ENCODE measurements around the gene SSR3.

The SSR3 gene

DNA sequence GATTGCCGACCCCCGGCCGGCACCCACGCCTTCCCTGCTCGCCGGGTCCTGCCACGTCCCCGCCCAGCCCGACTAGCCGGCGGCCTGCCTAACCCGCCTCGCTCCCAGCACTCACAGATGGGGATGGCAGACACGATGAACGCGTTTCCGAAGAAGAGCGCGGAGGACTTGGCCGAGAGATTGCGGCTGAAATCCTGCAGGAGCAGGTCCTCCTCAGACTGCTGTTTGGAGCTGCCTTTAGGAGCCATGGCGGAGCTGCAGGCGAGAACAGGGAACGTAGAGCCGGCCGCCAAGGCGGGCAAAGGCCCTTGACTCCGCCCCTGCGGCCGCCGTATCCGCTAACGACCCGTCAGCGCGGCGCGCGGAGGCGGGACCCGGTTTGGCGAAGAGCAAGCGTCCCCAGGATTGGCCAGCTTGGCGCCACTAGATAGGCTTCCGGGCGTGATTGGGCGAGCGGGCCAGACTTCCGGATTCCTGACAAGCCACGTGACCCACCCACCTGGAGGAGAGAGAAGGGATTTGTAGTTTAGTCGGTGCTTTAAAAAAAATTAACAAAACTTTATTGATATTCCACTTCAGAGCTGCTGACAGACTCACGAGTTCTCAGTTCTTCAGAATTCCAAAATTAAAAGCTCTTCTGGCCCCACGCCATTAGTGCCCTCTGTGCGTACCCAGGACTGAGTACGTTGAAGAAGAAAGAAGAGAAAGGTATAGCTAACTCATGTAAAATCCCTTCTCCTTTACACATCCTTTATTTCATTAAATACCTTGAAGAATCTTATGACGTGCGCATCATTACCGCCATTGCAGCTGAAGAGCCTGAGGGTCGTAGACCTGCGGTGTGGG lies at the start of gene SSR3:
Gene SSR3 (minus strand): TSS at position 276 of the 846 bp plus-strand sequence. CDS start 28 bp downstream, at position 248.
- ATAC-seq, result peak; percentile 97
- TF ChIP-seq ISL1 (CRISPR knock-in tag; IDR thresholded peaks at IDR 0.05) (peak; percentile 44), ZNF70 (CRISPR knock-in tag; IDR thresholded peaks at IDR 0.05) (no peak), BACH2 (CRISPR knock-in tag; IDR thresholded peaks at IDR 0.05; ENCODE audit: borderline replicate concordance) (no peak), POU6F1 (CRISPR knock-in tag; IDR thresholded peaks at IDR 0.05; ENCODE audit: borderline replicate concordance, low read depth) (no peak), ZFP30 (CRISPR knock-in tag; IDR thresholded peaks at IDR 0.05) (no peak)

DNA sequence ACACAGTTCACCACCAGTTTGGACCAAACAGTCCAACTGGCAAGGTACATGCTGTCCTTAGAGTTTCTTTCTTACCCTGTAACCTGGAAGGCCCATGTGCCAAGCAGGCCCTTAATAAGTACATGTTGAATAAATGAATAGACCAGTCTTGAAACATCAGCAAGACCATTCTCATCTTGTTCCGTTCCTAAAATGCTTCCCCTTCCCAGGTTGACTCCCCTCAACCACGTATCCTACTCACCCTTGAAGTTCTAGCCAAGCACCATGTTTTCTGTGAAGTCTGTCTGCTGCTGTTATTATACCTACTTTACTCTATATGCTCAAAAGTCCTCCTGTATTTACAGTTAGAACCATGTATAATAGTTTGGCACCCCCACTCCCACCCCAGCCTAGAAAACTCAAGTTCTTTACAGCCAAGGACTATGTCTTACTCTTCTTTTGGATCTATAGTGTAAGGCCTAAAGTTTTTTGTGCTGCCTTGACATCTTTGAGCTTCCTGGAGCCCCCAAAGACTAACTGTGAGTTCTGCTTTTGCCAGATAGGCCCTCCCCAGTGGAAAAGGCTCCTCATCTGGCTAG lies 49.2 kb upstream of the SSR3 start:
- ATAC-seq, result no peak
- TF ChIP-seq POU6F1 (CRISPR knock-in tag; IDR thresholded peaks at IDR 0.05; ENCODE audit: borderline replicate concordance, low read depth), result no peak
- TF ChIP-seq ISL1 (CRISPR knock-in tag; IDR thresholded peaks at IDR 0.05), result no peak
- no peak for TF ChIP-seq ZFP3 (CRISPR knock-in tag; IDR thresholded peaks at IDR 0.05)
- TF ChIP-seq TOX (CRISPR knock-in tag; IDR thresholded peaks at IDR 0.05; ENCODE audit: borderline replicate concordance), result no peak
- TF ChIP-seq, protein P1, sequence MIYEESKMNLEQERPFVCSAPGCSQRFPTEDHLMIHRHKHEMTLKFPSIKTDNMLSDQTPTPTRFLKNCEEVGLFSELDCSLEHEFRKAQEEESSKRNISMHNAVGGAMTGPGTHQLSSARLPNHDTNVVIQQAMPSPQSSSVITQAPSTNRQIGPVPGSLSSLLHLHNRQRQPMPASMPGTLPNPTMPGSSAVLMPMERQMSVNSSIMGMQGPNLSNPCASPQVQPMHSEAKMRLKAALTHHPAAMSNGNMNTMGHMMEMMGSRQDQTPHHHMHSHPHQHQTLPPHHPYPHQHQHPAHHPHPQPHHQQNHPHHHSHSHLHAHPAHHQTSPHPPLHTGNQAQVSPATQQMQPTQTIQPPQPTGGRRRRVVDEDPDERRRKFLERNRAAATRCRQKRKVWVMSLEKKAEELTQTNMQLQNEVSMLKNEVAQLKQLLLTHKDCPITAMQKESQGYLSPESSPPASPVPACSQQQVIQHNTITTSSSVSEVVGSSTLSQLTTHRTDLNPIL (CRISPR knock-in tag; IDR thresholded peaks at IDR 0.05; ENCODE audit: low read depth), result no peak
- TF ChIP-seq RARB (CRISPR knock-in tag; IDR thresholded peaks at IDR 0.05), result no peak
- TF ChIP-seq CSDC2 (CRISPR knock-in tag; IDR thresholded peaks at IDR 0.05), result no peak

DNA sequence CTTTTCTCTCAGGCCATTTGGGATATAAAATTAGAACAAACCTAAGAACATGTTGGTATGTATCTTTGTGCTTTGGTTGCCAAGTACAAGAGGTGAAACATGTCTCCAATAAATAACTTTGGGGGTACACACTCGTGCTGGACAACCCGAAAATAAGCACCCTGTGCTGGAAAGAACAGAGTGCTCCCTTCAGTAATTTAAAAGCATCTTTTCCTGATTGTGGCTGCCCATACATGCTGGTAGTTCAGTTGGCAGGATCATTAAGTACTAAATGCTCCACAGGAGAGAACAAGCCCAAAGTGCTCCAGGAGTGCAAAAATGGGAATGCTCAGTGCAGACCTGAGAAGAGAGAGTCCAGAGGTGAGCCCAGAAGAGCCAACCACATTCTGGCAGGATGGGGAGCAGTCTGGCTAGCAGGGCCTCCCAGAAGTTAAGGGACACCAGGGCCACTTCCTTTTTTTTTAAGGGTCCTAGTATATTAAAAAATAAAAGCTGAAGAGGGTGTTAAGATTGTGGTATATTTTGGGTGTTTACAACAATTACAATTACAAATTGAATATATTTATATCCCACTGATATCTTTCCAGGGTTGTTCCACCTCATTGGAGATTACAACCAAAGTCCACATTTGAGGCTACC lies 48.6 kb upstream of the SSR3 start:
- ATAC-seq, result no peak
- TF ChIP-seq ZC3H10 (CRISPR knock-in tag; IDR thresholded peaks at IDR 0.05) (no peak), ISL1 (CRISPR knock-in tag; IDR thresholded peaks at IDR 0.05) (no peak), CSDC2 (CRISPR knock-in tag; IDR thresholded peaks at IDR 0.05) (no peak), OSR1 (CRISPR knock-in tag; IDR thresholded peaks at IDR 0.05) (no peak), ZNF565 (CRISPR knock-in tag; conservative IDR thresholded peaks at IDR 0.05; ENCODE audit: low read depth) (no peak), ZNF70 (CRISPR knock-in tag; IDR thresholded peaks at IDR 0.05) (no peak), ESRRG (CRISPR knock-in tag; IDR thresholded peaks at IDR 0.05) (no peak), ZFP30 (CRISPR knock-in tag; IDR thresholded peaks at IDR 0.05) (no peak), ZNF8 (CRISPR knock-in tag; IDR thresholded peaks at IDR 0.05) (no peak)
- TF ChIP-seq, protein P2, sequence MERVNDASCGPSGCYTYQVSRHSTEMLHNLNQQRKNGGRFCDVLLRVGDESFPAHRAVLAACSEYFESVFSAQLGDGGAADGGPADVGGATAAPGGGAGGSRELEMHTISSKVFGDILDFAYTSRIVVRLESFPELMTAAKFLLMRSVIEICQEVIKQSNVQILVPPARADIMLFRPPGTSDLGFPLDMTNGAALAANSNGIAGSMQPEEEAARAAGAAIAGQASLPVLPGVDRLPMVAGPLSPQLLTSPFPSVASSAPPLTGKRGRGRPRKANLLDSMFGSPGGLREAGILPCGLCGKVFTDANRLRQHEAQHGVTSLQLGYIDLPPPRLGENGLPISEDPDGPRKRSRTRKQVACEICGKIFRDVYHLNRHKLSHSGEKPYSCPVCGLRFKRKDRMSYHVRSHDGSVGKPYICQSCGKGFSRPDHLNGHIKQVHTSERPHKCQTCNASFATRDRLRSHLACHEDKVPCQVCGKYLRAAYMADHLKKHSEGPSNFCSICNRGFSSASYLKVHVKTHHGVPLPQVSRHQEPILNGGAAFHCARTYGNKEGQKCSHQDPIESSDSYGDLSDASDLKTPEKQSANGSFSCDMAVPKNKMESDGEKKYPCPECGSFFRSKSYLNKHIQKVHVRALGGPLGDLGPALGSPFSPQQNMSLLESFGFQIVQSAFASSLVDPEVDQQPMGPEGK (CRISPR knock-in tag; IDR thresholded peaks at IDR 0.05; ENCODE audit: borderline replicate concordance), result no peak

DNA sequence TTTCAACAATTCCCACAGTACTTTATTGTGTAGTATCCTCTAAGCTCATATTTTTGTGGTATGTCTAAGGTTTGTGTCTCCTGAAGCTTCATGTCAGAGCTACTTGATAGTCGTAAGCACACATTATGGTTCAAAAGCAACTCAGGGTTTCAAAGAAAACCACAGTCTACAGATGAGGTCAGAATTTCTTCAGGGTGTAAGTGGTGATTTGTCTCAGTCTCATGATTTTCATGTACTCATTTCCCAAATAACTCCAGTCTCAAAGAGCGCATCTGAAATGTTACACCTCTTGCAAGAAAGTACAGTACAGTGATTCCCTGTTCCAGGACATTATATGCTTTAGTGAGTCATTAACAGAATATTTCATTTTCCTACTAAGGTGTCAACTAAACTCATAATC lies 47.5 kb upstream of the SSR3 start:
- no peak for ATAC-seq
- TF ChIP-seq ZNF565 (CRISPR knock-in tag; conservative IDR thresholded peaks at IDR 0.05; ENCODE audit: low read depth), result no peak

GRCh38 chr3:156601497-156601896 lies 46.6 kb upstream of the SSR3 start:
- no peak for ATAC-seq
- TF ChIP-seq, protein P1 (CRISPR knock-in tag; IDR thresholded peaks at IDR 0.05; ENCODE audit: low read depth), result no peak
- TF ChIP-seq POU6F1 (CRISPR knock-in tag; IDR thresholded peaks at IDR 0.05; ENCODE audit: borderline replicate concordance, low read depth) (no peak), TOX (CRISPR knock-in tag; IDR thresholded peaks at IDR 0.05; ENCODE audit: borderline replicate concordance) (no peak), ISL1 (CRISPR knock-in tag; IDR thresholded peaks at IDR 0.05) (no peak), ZFP3 (CRISPR knock-in tag; IDR thresholded peaks at IDR 0.05) (no peak), ESRRG (CRISPR knock-in tag; IDR thresholded peaks at IDR 0.05) (no peak), ZNF8 (CRISPR knock-in tag; IDR thresholded peaks at IDR 0.05) (no peak), CSRNP3 (CRISPR knock-in tag; IDR thresholded peaks at IDR 0.05) (no peak), TCF4 (CRISPR knock-in tag; IDR thresholded peaks at IDR 0.05; ENCODE audit: borderline replicate concordance) (no peak), ZNF70 (CRISPR knock-in tag; IDR thresholded peaks at IDR 0.05) (no peak), OSR1 (CRISPR knock-in tag; IDR thresholded peaks at IDR 0.05) (no peak), ZFP30 (CRISPR knock-in tag; IDR thresholded peaks at IDR 0.05) (no peak), PPARA (CRISPR knock-in tag; IDR thresholded peaks at IDR 0.05; ENCODE audit: borderline replicate concordance) (no peak), RARB (CRISPR knock-in tag; IDR thresholded peaks at IDR 0.05) (no peak)

Measured in SK-N-SH treated with all-trans-retinoic acid at 6 μM for 48 hours (cell line).